AG09309 (cell line): ENCODE results near the gene PCCA.

Experiments
- DNase-seq: peaks from one replicate; pipeline ENCODE4 v3.0.0-alpha.2; 2010; ENCODE audit warnings: low read depth
- H3K4me3 ChIP-seq: 2 replicates; pipeline ENCODE4 v1.5.1; 2011; ENCODE audit warnings: mild to moderate bottlenecking, low read depth, low read length, moderate library complexity; ENCODE audit not compliant: control insufficient read depth
- CTCF ChIP-seq: IDR thresholded peaks from 2 replicates; pipeline ENCODE4 v1.5.1; 2011; ENCODE audit warnings: mild to moderate bottlenecking, low read depth, low read length, inconsistent platforms; ENCODE audit not compliant: insufficient read depth, control insufficient read depth; ENCODE audit errors: missing control alignments

The PCCA gene

GRCh38 chr13:100208626-100209025, 119.7 kb downstream of the PCCA start:
- DNase-seq, result no peak
- TF ChIP-seq CTCF, result no peak
- H3K4me3 ChIP-seq, result no peak overlapping the region

DNA sequence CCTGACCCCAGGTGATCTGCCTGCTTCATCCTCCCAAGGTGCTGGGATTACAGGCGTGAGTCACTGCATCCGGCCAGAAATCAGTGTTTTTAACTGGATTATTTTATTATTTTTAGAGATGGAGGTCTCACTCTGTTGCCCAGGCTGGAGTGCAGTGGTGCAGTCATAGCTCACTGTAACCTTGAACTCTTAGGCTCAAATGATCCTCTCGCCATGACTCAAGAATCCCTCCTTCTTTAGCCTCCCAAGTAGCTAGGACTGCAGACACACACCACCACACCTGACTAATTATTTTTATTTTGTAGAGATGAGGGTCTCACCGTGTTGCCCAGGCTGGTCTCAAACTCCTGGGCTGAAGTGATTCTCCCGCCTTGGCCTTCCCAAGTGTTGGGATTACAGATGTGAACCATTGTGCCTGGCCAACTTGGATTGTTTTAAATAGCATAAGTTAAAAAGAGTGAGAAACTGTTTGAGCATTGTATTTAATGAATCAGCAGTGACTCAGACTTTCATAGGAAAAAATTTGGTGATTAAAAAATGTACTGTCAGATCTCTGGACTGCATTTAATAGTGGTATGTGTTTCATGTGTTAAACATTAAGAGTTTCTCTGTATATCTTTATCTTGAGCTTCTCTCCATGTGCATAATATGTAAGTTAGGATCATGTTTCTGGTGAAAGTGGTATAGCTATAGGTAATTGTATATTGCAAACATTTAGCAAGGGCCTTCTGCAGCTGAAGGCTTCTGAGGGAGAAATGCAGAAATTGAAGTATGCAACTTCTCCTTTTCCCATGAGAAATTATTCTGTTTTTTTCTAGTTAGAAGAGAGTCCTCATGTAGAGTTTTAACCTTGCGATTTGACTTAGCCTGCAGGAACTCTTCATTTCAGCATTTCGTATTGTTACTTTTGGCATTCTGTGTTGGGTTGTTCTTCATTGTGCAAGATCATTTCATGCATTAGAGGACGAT, 121.2 kb downstream of the PCCA start:
- no peak for TF ChIP-seq CTCF
- H3K4me3 ChIP-seq, result no peak overlapping the region
- no peak for DNase-seq

DNA sequence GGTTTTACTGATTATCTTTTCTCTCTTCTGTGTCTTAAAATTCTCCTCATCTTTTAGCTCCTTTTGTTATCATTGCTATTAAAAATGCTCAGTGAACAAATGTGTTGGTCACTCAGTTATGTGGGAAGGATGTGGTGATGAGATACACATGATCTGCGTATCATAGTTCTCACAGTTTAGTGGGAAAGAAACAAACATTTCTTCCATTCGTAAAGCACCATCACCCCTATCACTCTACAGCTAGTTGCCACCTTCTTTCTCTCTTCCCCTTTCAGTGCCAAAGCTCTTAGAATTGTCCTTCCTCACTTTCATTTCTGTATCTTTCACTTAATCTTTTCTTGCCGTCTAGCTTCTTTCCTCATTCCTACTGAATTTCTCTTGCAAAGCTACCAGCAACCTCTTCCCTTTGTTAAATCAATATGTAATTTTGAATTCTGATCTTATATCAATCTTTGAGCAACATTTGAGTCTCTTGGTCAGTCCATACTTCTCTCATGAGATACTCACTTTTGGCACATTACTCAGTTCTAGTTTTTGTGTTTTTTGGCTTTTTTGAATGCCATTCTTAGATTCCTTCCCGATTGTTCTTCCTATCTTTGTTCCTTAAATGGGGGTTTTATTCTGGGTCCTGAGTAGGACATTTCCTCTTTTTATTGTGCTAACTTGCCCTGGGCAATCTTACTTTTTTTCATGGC, 122.3 kb downstream of the PCCA start:
- DNase-seq, result no peak
- TF ChIP-seq CTCF, result no peak

DNA sequence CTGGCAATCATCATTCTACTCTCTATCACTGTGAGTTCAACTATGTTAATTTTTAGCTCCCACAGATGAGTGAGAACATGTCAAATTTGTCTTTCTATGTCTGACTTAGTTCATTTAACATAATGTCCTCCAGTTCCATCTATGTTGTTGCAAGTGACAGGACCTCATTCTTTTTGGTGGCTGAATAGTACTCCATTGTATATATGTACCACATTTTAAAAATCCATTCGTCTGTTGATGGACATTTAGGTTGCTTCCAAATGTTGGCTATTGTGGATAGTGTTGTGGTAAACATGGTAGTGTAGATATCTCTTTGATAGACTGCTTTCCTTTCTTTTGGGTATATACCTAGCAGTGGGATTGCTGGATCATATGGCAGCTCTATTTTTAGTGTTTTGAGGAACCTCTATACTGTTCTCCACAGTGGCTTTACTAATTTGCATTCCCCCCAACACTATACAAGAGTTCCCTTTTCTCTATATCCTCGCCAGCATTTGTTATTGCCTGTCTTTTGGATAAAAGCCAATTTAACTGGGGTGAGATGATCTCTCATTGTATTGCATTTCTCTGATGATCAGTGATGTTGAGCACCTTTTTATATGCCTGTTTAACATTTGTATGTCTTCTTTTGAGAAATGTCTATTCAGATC, 124.1 kb downstream of the PCCA start:
- TF ChIP-seq CTCF, result no peak
- H3K4me3 ChIP-seq, result no peak overlapping the region
- DNase-seq, result no peak

More for the DNA sequence above, 122.3 kb downstream of the PCCA start:
- no peak overlapping the region for H3K4me3 ChIP-seq

- DNase-seq, result no peak
- H3K4me3 ChIP-seq, result no peak overlapping the region
- TF ChIP-seq CTCF, result no peak
These were observed 124.7 kb downstream of the PCCA start for GRCh38 chr13:100213576-100213975.

GRCh38 chr13:100214886-100215285, 126.0 kb downstream of the PCCA start:
- TF ChIP-seq CTCF, result no peak
- H3K4me3 ChIP-seq, result no peak overlapping the region
- DNase-seq, result no peak
